Activated CD4-positive, alpha-beta T cell treated with anti-CD3 and anti-CD28 coated beads, Interleukin-2, amount 50 U/mL, for 16 hours (primary cell): ENCODE results near the gene FAM3A.
"Not testable (repeated sequence)": the region's sequence is repeated elsewhere in the genome, so short reads cannot be mapped to it uniquely, and the experiment has no call there.

Experiments used
- DNase-seq: peaks from one replicate; pipeline ENCODE4 v3.0.0-alpha.2; 2020

The FAM3A gene

DNA sequence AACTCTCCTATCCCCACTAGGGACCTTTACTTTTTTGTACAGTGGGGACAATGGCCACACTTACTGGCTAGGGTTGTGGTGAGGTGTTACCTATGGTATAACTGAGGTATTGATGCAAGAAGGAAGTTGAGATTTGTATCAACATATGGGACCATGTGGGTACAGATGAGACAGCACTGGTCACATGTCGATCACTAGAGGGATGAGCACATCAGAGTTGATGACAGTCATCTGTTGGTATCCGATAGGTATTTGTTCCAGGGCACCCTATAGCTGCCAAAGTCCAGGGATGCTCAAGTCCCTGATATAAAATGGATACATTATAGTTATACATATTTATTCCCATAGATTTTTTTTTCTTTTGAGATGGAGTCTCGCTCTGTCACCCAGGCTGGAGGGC, 13.0 kb downstream of the FAM3A start:
- no peak for DNase-seq

DNA sequence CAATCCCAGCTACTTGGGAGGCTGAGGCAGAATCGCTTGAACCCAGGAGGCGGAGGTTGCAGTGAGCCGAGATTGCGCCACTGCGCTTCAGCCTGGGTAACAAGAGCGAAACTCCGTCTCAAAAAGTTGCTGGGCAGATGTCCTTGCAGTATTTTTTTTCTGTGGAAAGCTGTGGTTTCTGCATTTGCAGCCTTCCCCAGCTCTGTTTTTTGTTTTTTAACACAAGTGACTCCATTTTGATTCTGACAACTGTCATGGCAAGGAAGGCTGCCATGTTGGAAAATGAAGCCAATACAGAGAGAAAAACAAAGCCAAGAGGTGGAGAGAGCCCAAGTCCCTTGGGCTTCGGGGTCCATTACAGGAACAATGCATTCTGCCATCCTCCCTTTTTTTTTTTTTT, 13.9 kb downstream of the FAM3A start:
- no peak for DNase-seq

DNA sequence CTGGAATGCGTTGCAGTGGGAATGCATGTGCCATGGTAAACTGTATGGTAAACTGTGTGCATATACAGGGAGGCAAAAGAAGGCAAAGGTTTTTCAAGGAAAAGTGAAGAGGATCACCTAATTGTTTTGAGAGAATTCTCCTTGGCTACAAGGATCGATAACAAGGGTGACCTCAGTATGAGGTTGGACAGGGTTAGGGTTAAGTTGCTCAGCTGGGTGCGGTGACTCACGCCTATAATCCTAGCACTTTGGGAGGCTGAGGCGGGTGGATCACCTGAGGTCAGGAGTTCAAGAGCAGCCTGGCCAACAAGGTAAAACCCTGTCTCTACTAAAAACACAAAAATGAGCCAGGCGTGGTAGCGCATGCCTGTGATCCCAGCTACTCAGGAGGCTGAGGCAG, 14.6 kb downstream of the FAM3A start:
- DNase-seq = not testable (repeated sequence)

DNA sequence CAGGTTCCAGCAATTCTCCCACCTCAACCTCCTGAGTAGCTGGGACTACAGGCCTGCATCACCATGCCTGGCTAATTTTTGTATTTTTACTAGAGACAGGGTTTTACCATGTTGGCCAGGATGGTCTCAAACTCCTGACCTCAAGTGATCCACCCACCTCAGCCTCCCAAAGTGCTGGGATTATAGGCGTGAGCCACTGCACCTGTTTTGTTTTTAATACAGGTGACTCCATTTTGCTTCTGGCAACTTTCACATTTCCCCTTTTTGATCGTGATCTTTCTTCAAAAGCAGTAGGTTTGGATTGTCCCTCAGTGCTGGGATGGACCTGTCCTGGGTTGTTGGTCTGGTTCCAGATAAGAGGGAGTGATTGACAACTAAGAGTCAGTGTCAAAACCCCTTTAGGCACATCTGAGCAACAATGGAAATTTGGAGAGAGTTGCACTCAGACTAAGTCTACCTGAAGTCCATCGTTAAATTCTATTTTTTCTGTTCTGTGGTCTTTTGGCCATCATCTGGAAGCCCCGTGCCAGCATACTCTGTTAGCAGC, 19.4 kb downstream of the FAM3A start:
- not testable (repeated sequence) for DNase-seq

DNA sequence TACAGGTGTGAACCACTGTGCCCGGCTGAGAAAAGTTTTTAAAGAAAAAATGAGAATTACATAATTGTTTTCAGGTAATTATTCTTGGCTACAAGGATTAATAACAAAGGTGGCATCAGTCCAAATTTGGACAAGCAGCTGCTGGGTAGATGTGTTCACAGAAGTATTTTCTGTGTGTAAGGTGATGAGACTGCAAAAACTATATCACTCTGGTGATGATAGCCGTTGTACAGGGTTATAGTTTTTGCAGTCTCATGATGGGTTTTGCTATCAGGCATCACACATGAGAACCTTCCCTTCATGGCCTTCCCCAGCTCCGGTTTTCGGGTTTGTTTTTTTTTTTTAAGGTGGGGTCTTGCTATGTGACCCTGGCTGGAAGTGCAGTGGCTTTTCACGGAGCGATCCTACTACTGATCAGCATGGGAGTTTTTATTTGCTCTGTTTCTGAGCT, 20.5 kb downstream of the FAM3A start:
- no peak for DNase-seq

DNA sequence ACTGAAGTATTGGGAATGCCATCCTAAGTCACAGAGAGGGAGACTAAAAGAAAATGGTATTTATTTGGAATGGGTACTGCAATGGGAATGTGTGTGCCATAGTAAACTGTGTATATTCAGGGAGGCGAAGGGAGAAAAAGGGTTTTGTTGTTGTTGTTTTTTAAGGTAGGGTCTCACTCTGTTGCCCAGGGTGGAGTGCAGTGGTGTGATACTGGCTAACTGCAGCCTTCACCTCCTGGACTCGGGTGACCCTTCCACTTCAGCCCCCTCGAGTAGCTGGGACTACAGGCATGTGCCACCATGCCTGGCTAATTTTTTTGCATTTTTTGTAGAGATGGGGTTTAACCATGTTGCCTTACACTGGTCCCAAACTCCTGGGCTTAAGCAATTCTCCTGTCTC, 21.3 kb downstream of the FAM3A start:
- DNase-seq = no peak

DNA sequence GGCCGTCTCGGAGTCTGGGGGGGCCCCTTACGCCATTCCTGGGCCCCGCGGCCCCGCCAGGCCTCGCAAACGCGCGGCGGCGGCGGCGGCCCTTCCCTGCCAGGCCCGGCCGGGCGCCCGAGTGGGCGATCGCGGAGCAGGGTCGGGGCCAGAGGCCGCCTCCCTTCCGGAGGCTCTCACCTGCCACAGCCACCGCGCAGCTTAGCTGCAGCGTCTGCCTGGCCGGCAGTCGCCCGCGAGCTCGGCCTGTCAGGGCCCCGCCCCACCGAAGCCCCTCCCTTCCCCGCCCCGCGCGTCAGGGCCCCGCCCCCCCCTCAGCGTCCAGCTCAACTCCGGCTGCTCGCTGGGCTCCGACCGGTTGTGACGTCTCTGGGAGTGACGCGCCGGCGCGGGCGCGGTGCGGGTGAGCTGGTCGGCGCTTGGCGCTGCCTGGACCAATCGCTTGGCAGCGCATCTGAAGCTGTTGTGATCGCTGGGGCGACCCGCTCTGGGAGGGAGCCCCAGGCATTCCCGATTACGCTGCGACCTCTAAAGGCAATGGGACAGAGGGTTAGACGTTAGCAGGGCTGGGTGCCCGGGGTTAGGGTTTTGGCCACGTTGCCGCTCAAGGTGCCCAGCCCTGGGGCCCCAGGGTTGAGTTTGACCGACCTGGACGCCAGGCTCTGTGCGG, 25.5 kb downstream of the FAM3A start, which contains the start of gene SLC10A3:
SLC10A3 (minus strand) TSS at position 216 of the 670 bp plus-strand sequence. CDS start 1,689 bp downstream, outside the sequence.
- peak; percentile 94 for DNase-seq

DNA sequence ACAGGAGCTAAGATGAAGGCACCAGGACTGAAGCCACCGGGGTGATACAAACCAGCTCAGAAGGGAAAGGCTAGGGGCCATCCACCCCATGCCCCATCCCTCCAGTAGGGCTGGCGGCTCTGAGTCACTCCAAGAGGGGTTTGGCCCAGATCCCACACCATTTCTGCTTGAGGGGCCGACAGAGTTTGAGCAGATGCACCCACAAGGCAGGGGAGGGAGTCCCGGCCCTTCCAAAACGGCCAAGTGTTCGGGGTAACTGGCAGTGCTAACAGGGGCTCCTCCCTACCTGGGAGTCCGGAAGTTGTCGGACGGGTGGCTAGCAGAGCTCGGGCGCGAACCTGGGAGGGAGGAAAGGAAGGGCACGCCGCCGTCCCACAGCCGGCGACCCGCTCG, 26.0 kb downstream of the FAM3A start:
- peak; percentile 39 for DNase-seq

DNA sequence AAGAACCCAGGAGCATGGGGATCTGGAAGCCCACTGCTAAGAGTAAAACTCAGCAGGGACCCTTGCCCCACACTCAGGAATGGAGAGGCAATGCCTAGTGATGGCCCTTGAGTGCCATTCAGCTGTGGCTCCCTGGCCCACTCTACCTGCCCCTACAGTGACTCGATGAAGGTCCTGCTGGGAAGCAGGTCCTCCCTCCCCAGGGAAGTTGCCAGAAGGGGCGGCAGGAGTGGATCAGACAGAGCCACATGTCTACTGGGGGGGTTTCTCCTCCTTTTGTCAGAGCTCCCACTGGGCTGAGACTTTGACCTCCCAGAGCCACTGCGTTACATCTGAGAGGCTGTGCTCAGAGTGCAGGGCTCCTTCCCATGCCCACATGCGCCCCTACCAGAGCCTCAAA, 26.9 kb downstream of the FAM3A start:
- DNase-seq = no peak

DNA sequence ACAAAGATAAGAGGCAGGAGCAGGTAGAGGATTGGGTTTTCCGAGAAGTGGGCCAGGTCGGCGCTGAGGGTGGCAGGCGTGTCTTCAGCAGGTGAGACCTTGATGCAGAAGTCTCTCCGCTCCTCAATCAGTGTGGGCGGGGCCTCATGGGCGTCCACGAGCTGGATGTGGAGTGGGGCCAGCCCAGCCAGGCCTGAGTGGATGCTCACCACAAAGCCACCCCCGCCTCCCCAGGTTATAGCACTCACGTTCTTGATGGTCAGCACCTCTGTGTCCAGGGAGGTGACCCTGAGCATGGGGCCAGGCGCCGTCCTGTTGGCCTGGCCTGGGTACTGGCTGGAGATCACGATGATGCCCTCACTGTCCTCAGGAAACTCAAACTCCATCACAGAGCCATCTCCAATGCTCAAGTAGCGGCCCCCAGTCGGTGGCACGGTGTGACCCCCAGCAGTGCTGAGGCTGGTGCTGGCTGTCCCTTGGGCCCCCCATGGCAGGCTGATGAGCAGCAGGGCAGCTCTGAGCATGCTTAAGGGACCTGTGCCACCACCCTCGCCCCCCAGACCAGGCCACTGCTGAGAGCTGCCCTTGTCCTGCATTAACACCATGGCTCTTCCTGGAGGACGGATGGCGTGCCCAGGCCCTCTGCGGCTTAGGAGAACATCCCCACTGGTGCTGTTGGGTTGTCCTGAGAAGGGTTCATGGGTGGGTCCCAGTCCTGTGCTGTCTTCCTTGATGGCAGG, 27.5 kb downstream of the FAM3A start:
- DNase-seq = no peak

DNA sequence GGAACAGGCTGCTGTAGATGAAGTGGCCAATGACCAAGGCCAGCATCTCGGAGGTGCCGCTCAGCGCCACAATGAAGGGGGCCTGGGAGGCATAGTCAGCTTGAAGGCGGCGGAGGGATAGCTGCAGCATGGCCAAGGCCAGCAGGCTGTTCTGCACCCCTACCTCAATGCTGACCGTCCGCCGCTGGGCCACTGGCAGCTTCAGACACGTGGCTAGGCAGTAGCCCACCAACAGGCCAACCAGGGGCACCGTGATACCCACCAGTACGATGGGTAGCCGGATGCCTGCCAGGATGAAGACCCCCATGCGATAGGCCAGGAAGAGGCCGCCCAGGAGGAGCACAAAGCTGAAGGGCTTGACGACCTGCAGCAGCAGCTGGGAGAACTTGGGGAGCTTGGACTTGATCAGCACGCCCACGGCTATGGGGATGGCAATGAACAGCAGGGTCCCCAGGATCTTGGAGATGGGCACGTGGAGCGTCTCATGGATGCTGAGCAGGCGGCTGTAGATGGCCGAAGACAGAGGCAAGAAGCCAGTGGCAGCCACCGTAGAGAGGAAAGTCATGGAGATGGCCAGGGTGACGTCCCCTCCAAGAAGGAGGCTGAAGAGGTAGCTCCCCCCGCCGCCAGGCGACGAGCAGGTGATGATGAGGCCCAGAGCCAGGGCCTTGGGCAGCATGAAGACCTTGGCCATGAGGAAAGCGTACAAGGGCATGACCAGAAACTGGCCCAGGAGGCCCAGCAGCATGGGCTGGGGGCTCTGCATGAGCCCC, 28.3 kb downstream of the FAM3A start:
- DNase-seq = no peak

DNA sequence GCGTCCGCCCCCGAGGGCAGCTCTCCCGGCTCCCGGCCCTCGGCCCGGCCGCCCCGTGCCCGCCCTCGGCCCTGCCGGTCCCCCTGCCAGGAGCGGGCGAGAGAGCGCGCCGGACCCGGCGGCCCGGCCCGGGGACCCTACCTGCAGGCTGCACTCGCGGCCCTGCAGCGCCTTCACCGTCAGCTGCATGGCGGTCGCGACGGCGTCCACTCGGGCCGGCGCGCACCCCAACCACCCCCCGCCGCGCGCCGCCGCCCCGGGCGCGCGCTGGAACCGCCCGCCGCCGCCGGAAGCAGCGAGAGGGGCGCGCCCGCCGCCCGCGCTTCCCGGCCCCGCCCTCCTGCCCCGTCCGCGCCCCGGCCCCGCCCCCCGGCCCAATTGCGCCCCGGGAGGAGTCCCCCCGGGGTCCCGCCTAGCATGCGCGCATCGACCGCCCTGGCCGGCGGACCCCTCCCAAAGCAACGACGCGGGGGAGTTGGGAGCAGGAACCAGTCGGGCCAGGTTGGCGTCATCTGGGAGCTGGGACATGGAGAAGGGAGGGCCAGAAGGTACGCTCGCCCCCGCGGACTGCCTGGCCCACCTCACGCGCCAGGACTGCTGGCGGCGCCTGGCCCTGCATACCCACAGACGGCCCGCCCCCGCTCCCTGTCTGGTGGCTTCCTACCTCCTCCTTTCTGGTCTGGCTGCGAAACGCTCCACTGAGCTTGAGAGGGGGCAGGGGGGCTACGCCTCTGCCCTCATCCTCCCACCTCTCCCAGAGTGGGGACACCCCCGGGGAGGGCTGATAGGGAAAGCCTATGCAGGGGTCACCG, 29.4 kb downstream of the FAM3A start, which contains the start of gene UBL4A:
UBL4A (minus strand) TSS at position 220 of the 812 bp plus-strand sequence; CDS start at position 189, 31 bp downstream.
- DNase-seq = peak; percentile 55

DNA sequence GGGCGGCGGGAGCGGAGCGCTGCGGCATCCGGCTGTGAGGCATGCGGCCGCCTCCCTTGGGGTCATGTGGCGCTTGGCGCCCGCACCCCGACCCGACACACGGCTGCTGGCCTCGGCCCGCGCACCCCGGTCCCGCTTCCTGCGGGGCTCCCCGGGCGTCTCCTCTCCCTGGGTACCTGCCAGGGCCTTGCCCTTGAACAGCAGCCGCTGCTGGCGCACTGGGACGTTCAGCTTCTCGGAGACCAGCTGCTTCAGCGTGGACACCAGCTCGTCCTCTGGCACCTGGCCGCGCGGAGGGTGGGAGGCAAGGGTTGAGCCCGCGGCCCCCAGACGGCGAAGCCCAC, 30.0 kb downstream of the FAM3A start:
- peak; percentile 31 for DNase-seq

DNA sequence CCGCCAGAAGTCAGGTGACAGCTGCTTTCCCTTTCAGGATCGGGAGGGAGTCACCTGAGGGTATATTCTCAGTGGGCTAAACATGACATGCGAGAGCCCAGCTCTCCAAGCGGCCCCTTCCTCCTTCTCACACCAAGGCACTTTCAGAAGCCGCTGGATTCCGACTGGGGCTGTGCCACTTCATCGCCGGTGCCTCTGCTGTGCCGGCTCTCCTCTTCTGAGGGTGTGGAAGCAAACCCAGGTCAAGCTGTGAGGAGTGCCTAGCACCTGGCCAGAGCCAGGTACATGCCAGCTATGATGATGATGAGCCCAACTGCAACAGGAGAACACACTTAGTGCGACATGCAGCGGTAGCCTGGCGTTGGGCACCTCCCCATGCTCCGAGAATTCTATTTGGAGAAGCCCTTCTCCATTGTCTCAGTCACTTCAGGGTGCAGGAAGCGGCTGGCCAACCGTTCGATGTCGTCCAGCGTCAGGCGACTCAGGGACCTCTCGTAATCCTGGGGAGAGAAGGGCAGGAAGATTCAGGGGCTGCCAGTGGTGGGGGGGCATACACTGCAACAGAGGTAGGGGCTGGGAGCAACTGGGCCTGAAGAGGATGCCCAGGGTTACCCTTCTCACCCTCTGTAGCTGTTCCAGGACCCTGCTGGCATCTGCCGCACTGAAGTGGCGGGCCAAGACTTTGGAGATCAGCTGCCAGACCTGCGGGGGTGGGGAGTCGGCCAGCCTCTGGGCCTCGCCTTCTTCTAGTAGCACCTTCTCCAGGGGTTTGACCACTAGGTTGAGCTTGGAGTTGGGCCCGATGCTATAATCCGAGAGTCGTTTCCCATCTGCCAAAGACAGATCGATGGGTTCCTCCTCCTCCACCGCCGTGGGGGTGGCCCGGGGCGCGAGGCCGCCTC, 30.6 kb downstream of the FAM3A start:
- no peak for DNase-seq

DNA sequence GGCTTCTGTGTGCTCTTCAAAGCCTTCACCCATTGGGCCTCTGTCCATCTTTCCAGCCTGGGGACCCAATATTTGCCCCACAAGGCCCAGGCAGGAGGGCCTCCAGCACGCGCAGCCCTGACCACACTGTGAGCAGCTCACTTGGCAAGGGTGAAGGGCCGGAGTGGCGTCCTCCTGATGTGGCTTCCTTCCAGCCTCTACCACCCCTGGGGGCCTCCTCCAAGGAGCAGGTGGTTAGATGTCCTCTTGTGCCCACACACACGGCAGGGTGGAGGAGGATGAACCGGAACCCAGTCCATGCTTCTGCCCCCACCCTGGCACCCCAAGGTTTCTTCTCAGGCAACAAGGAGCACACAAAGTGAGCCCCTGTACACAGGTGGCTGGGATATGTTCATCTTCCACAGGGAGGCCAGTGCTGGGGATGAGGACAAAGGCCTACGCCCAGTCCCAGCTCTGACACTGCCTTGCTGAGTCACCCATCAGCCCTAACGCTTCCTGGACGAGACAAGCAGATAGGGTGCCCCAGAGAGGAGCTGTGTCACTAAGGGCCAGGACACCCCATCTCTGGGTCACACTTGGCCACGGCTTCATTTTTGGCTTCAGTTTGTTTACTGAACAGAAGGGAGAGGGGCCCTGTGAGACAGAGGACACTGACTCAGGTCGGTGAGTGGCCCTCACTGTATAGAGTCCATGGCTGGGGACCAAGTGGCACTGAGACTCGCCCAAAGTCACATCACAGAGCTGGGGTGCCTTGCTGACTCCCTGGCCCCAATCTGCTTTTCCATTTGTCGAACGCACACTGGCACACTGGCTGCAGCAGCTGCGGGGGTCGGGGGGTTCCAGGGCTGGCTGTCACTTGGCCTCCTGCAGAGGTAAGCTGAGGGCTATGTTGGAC, 31.5 kb downstream of the FAM3A start:
- peak; percentile 14 for DNase-seq

DNA sequence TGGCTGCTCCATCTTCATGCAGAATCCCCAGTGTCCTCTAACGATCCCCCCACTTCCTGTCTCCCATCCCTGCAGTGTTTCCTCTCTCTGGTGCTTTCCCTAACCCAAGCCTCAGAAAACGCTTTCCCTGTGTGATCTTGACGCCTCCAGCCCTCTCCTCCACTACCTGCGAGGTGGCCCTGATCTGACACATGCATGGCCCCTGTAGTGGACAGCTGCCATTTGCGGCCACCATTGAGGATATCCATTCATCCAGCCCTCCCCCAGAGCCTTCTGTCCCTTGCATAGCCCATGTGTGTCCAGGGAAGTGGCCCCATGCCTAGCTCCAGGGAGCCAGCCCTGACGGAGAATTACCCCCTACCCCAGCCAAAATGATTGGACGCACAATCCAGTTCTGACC, 32.7 kb downstream of the FAM3A start:
- DNase-seq = no peak

DNA sequence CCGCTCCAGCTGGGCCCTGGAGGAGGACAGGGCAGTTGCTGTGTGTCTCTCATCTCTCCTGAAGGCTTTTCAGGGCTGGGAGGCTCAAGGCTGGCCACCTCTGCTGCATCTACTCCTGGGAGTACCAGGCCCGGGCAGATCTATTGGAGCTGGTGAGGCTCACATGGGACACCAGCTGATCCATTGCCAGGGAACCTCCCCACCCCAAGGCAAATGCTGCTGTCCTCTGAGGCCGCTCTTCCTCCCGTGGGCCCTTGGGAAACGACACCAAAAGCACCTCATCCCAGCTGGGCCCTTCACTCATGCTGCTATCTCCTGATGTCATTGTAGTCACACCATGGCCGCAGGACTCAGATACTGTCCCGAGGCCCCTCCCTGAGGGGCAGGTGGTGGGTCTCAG, 33.2 kb downstream of the FAM3A start:
- no peak for DNase-seq

DNA sequence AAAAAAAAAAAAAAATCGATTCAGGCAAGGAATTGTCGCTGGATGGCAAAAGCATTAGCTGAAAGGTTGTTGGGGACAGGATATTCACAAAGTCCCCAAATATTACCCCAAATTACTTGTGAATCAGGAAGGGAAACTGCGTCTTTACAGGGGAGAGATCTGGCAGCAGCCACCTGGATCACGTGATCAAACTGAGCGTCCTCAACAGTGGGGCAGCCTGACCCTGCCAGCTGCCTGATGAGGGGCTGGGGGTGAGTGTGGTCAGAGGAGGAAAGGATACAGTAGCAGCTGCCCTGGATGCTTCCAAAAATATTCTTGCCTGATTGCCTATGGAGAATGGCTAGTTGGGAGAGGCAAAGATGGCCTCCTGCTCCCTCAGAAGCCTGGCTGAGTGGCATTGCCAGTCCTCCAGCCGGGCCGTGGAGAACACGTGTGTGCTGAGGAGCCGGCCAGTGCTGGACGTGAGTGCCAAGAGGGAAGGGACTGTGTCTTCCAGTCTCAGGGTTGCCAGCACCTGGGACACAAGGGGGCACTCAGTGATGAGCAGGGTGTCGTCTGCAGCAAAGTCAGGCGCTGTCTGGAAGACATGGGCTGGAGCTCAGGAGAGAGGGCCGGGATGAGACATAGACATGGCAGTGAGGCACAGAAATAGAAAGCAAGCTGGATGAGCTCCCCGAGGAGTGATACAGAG, 34.0 kb downstream of the FAM3A start:
- DNase-seq = no peak

DNA sequence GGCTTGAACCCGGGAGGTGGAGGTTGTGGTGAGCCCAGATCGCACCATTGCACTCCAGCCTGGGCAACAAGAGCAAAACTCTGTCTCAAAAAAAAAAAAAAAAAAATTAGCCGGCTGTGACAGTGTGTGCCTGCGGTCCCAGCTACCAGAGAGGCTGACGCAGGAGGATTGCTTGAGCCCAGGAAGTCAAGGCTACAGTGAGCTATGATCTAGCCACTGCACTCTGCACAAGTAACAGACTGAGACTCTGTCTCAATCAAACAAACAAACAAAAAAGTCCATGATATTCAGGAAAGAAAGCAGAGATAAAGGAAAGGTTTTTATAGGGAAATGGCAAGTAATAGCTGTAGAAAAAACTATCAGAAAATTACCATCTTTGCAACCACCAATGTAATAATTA, 34.8 kb downstream of the FAM3A start:
- DNase-seq = no peak
